ENCODE data around the gene PACSIN1.
A peak's percentile ranks its signal among the peaks of the same experiment; 100 is the strongest.

PACSIN1 gene

DNA sequence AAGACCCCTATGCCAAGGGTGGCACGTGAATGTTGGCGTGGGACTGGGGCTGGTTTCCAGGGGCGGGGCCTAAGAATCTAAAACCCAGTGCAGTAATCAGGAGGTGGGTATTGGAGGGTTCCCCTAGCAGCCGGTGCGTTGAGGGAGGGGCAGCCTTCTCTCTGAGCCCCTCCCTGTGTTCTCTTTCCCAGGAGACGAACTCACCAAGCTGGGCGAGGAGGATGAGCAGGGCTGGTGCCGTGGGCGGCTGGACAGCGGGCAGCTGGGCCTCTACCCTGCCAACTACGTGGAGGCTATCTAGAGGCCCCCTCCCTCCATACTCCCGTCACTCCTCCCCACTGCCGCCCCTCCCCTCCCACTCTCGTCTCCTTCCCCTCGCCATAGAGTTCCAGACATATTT, 66.4 kb downstream of the PACSIN1 start:
- Histone ChIP-seq H3K4me3 (no peak overlapping the region), H3K4me2 (no peak overlapping the region), H3K27me3 (no peaks in the 10 kb centered on the region), H3K9ac (no peak overlapping the region), H4K20me1 (peaks cover 0 to 8% (median 0%) of the 10 kb centered on the region in 11 experiments; a peak in 3 of 22 replicates), H3K36me3 (no peaks in the 10 kb centered on the region), H3K4me1 (peaks cover 0 to 10% (median 3%) of the 10 kb centered on the region in 10 experiments; a peak in 8 of 20 replicates), H3K27ac (no peak overlapping the region), H3K9me3 (replicated peaks in 1 of 11) (no peaks in the 10 kb centered on the region)
- TF ChIP-seq Cebpa-rat (IDR thresholded peaks at IDR 0.05), result no peak

DNA sequence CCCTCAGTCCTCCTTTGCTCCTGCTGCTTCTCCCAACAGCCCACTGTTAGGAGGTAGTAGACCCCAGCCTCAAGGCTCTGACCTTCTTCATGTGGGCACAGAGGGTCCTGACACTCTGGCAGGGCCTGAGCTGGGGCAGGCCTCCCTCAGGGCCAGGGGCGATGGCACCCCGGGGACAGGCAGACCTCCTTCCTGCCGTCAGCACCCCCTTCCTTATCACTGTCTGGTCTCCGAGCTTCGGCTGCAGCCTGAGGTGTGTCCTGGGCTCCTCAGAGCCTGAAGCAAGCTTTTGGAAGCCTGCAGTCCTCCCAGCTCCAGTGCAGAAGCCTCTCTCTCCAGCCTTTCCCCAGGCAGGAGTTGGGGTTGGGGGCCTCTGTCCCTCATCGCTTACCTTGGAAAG, 68.3 kb downstream of the PACSIN1 start:
- Histone ChIP-seq H3K9me3 (replicated peaks in 1 of 11) (no peaks in the 10 kb centered on the region), H3K4me3 (no peak overlapping the region), H3K4me1 (peaks cover 0 to 5% (median 0%) of the 10 kb centered on the region in 10 experiments; a peak in 1 of 20 replicates), H3K27me3 (no peaks in the 10 kb centered on the region), H3K4me2 (no peak overlapping the region), H3K27ac (no peak overlapping the region), H3K9ac (no peak overlapping the region), H3K36me3 (no peaks in the 10 kb centered on the region), H4K20me1 (peaks cover 0 to 8% (median 0%) of the 10 kb centered on the region in 11 experiments; a peak in 3 of 22 replicates)
- TF ChIP-seq Cebpa-rat (IDR thresholded peaks at IDR 0.05), result no peak

DNA sequence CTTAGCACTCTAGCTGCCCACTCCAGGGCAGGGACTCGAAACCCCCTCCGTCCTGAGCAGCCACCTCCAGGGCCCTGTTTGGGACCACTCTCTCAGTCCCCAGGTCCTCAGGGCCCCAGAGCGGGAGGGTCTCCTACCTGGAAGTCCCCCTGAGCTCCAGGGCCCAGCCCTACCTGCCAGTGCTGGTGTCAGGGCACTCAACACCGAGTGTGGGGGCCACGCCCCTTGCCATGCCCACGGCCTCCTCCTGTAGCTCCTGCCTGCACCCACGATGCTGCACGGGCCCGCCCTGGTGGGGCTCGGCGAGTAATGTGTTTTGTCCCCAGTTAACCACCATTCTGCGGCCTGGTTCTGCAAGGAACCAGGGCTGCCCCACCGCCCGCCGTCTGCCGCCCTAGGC, 68.8 kb downstream of the PACSIN1 start:
- Histone ChIP-seq H3K4me3 (no peak overlapping the region), H3K27me3 (no peaks in the 10 kb centered on the region), H4K20me1 (peaks cover 0 to 8% (median 0%) of the 10 kb centered on the region in 11 experiments; a peak in 3 of 22 replicates), H3K9ac (0 out of 22 replicates have a peak overlapping the region, but pooled peaks of 1 of the 11 experiments have one; percentile 13), H3K27ac (no peak overlapping the region), H3K4me2 (no peak overlapping the region), H3K4me1 (peaks cover 0 to 5% (median 0%) of the 10 kb centered on the region in 10 experiments; a peak in 1 of 20 replicates), H3K36me3 (no peaks in the 10 kb centered on the region), H3K9me3 (replicated peaks in 1 of 11) (no peaks in the 10 kb centered on the region)
- no peak for TF ChIP-seq Cebpa-rat (IDR thresholded peaks at IDR 0.05)

DNA sequence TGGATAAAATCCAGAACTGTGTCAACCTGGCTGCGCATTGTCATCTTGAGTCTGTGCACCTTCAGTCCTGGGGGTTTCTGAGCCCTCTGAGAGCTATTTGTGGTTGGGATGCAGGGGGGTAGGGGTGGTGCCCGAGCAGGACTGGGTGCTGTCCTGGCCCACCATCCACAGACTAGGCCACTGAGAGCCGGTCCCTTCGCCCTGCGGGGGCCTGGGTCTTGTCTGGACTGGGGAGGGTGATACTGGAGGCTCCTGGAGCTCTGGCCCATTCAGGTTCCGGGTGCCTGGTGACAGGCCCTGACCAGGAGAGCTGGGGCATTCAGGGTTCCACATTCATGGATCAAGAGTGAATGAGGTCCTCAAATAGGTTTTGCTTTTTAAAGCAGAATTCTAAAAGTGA, 69.3 kb downstream of the PACSIN1 start:
- H3K4me3 ChIP-seq, result no peak overlapping the region
- no peaks in the 10 kb centered on the region for H3K27me3 ChIP-seq
- no peak for TF ChIP-seq Cebpa-rat (IDR thresholded peaks at IDR 0.05)
- H3K27ac ChIP-seq, result no peak overlapping the region
- H3K36me3 ChIP-seq, result no peaks in the 10 kb centered on the region
- peaks cover 0 to 3% (median 0%) of the 10 kb centered on the region in 11 experiments; a peak in 3 of 22 replicates for H4K20me1 ChIP-seq
- no peaks in the 10 kb centered on the region for H3K9me3 ChIP-seq (replicated peaks in 1 of 11)
- H3K4me1 ChIP-seq, result peaks cover 0 to 5% (median 0%) of the 10 kb centered on the region in 10 experiments; a peak in 1 of 20 replicates
- H3K4me2 ChIP-seq, result no peak overlapping the region
- no peak overlapping the region; a peak in 1 of 22 replicates for H3K9ac ChIP-seq

DNA sequence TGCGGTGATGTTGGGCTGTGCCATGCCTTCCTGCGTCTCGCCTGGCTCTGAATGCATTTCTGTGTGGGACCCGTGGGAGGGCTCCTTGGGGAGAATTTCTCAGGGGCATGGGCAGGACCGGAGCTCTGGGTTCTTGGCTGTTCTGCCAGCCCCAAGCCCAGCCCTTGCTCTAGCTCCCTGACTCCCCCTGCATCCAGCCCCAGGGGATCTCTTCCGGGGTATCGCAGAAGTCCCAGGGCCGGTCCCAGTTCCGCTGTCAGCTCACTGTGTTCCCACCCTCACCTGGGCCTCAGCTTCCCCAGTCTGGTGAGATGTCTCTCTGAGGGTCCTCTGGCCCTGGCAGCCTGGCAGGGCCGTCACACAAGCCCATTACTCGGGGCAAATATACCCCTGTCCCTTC, 69.8 kb downstream of the PACSIN1 start:
- Histone ChIP-seq H3K27ac (no peak overlapping the region), H3K9ac (no peak overlapping the region; a peak in 1 of 22 replicates), H3K4me1 (peaks cover 0 to 5% (median 0%) of the 10 kb centered on the region in 10 experiments; a peak in 1 of 20 replicates), H3K36me3 (no peaks in the 10 kb centered on the region), H3K4me3 (no peak overlapping the region), H4K20me1 (no peaks in the 10 kb centered on the region; a peak in 2 of 22 replicates), H3K4me2 (no peak overlapping the region), H3K9me3 (replicated peaks in 1 of 11) (no peaks in the 10 kb centered on the region), H3K27me3 (no peaks in the 10 kb centered on the region)
- TF ChIP-seq Cebpa-rat (IDR thresholded peaks at IDR 0.05), result no peak

DNA sequence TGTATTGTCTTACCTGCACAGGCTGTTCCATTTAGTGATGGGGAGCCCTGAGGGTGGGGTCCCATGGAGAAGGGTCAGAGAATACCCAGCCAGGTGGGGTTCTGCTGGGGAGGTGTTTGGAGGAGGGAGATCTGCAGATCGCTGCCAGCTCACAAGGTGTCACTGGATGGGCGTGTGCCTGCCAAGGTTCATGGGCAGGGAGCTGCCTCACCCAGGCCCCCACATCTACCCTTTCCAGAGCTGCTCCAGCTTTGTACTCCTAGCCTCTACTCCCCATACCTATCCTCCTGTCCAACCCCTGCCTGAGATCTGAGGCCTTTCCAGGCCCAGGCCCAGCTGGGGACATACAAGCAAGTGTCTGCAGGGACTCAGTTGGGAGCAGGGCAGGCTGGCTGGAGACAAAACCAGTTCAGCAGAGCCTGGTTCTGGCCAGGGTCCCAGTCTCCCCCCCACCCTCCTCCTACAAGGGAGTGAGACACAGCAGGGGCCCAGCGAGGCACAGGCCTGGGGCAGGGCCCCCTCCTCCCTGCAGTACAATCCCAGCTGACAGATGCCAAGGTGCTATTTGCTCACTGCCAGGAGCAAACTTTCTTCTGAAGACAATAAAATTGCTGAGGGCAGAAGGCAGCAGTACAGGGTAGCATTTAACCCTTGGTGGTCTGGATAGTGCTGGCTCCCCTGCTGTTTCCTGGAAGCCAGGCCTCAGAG, 70.5 kb downstream of the PACSIN1 start:
- H3K36me3 ChIP-seq, result no peaks in the 10 kb centered on the region
- no peak overlapping the region for H3K4me2 ChIP-seq
- no peak for TF ChIP-seq Cebpa-rat (IDR thresholded peaks at IDR 0.05)
- no peak overlapping the region for H3K27ac ChIP-seq
- no peak overlapping the region for H3K4me3 ChIP-seq
- H3K27me3 ChIP-seq, result no peaks in the 10 kb centered on the region
- H3K9ac ChIP-seq, result no peak overlapping the region
- H3K9me3 ChIP-seq (replicated peaks in 1 of 11), result no peaks in the 10 kb centered on the region
- peaks cover 0 to 5% (median 0%) of the 10 kb centered on the region in 10 experiments; a peak in 1 of 20 replicates for H3K4me1 ChIP-seq
- peaks cover 0 to 7% (median 0%) of the 10 kb centered on the region in 11 experiments; a peak in 2 of 22 replicates for H4K20me1 ChIP-seq

DNA sequence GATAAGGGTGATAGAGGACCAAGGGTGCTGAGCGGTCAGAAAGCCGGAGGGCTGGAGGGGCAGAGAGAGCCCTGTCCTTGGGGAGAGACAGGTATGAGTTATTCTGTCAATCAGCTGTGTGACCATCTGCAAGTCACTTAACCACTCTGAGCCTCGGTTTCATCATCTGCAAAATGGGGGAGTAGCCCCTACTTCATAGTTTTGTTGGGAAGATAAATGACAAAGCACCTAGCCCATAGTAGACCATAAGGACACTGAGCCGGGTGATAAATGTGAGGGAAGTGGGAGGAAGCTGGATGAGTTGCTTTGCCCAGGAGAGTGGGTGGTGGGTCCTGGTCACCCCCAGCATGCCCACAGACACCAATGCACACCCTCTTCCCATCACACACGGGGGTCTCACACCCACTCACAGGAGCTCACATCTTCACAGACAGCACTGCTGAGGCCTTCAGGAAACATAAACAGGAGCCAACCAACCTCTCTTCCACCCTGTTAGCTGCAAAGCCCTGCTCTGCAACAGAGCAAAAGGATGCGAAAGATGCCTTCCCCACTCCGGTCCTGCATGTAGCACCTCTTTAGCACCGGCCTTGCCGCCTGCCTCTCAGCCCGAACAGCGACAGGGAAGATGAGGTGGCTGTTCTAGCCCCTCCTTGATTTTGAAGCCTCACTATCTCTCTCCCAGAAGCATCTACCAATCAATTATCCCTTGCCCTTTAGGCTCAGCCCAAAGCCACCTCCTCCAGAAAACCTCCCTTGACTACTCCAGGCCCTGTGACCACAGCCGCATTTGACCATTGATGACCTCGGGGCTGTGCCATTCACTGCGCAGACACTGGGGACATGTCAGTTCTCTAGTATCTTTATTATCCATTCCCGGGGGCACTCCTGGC, 71.3 kb downstream of the PACSIN1 start:
- peaks cover 0 to 5% (median 0%) of the 10 kb centered on the region in 10 experiments; a peak in 1 of 20 replicates for H3K4me1 ChIP-seq
- no peak for TF ChIP-seq Cebpa-rat (IDR thresholded peaks at IDR 0.05)
- no peak overlapping the region for H3K4me2 ChIP-seq
- H3K9ac ChIP-seq, result peak overlapping the region in 1 of 11 experiments; percentile 34; a peak in 1 of 22 replicates
- H3K27me3 ChIP-seq, result no peaks in the 10 kb centered on the region
- no peaks in the 10 kb centered on the region for H3K9me3 ChIP-seq (replicated peaks in 1 of 11)
- no peak overlapping the region for H3K4me3 ChIP-seq
- H4K20me1 ChIP-seq, result peaks cover 0 to 7% (median 0%) of the 10 kb centered on the region in 11 experiments; a peak in 2 of 22 replicates
- H3K36me3 ChIP-seq, result no peaks in the 10 kb centered on the region
- no peak overlapping the region for H3K27ac ChIP-seq

DNA sequence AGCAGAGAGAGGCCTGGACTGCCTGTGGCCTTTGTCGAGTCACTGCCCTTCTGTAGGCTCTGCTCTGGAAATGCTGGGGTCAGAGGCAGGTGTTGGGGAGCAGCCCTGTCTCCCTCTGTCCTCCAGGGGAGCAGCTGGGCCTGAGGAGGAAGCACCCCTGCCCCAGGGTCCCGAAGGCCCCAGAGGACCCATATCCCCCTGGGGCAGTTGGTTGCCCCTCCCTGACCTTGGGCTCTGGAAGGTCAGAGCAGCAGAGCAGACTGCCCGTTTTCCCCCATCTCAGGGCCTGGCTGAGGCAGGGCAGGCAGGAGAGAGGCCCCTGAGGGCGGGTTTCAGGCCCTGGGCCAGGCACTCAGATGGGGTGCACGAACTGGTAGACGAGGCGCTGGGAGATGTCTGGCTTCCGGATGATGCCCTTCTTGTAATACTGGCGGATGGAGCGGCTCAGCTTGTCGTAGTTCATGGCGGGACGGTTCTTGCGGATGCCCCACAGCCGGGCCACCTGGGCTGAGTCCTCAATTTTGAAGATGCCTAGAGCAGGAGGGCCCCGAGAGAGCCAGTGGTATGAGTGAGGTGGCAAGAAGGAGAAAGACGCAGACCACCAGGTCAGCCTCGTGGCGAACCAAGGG, 72.2 kb downstream of the PACSIN1 start:
- Histone ChIP-seq H4K20me1 (peaks cover 0 to 7% (median 0%) of the 10 kb centered on the region in 11 experiments; a peak in 2 of 22 replicates), H3K27me3 (no peaks in the 10 kb centered on the region), H3K4me3 (no peak overlapping the region), H3K27ac (no peak overlapping the region), H3K9me3 (replicated peaks in 1 of 11) (no peaks in the 10 kb centered on the region), H3K4me1 (peaks cover 0 to 5% (median 0%) of the 10 kb centered on the region in 10 experiments; a peak in 1 of 20 replicates), H3K36me3 (no peaks in the 10 kb centered on the region), H3K9ac (no peak overlapping the region), H3K4me2 (no peak overlapping the region)
- no peak for TF ChIP-seq Cebpa-rat (IDR thresholded peaks at IDR 0.05)

All from BLaER1 treated with 17β-estradiol and CSF1 and Interleukin-3, amounts not matched to agents 10 nM and 100 nM (cell line).